Skin of body (tissue), 2 donors: ENCODE data around the gene SLC7A4. TPM values are rescaled to one million over a fixed set of nuclear protein-coding genes. Genes with fewer than 3 reads are reported as not detected.

ENCODE experiments used
- DNase-seq: peaks from one replicate; lab custom pipeline; 2025; lab: John Stamatoyannopoulos, UW
- total RNA-seq: library from RNA; depleted of rRNA; stranded (reverse); fragments of >200 nt; gene quantifications from one replicate; pipeline ENCODE4 v1.2.3, GENCODE V29; 2014

SLC7A4 gene
- total RNA-seq, 1 donor from 2014 or later = 0.69 TPM

- no peak for DNase-seq
Observed at GRCh38 chr22:21000207-21000986, 32.0 kb downstream of the SLC7A4 start.

GRCh38 chr22:20999350-21000206 lies 32.8 kb downstream of the SLC7A4 start:
- DNase-seq = no peak

- no peak for DNase-seq
Observed at GRCh38 chr22:20998411-20999336, 33.7 kb downstream of the SLC7A4 start.

- DNase-seq = no peak
Observed at GRCh38 chr22:20997536-20998257, 34.7 kb downstream of the SLC7A4 start.

GRCh38 chr22:20996598-20997535 lies 35.5 kb downstream of the SLC7A4 start:
- DNase-seq = no peak

- DNase-seq = no peak
Observed at GRCh38 chr22:20996031-20996410, 36.3 kb downstream of the SLC7A4 start.

GRCh38 chr22:20995329-20996030 lies 36.9 kb downstream of the SLC7A4 start:
- no peak for DNase-seq

GRCh38 chr22:20994902-20995241 lies 37.5 kb downstream of the SLC7A4 start:
- no peak for DNase-seq

GRCh38 chr22:20994128-20994901 lies 38.0 kb downstream of the SLC7A4 start:
- DNase-seq = no peak

GRCh38 chr22:20993304-20994127 lies 38.8 kb downstream of the SLC7A4 start:
- no peak for DNase-seq

GRCh38 chr22:20992456-20993303 lies 39.7 kb downstream of the SLC7A4 start:
- no peak for DNase-seq

GRCh38 chr22:20992056-20992442 lies 40.3 kb downstream of the SLC7A4 start:
- no peak for DNase-seq

GRCh38 chr22:20991252-20992055 lies 40.9 kb downstream of the SLC7A4 start:
- no peak for DNase-seq

GRCh38 chr22:20990184-20991180 lies 41.9 kb downstream of the SLC7A4 start:
- DNase-seq = no peak
